RWPE1 (cell line): ENCODE data around the gene GALNT9.

Experiments
- CTCF ChIA-PET: fragments of 350-600 bp; sonication (Branson Sonifier 250); formaldehyde crosslinking; extraction: SDS; loops from one replicate; lab custom pipeline; 2021; lab: Yijun Ruan, JAX
- POLR2A ChIA-PET: fragments of 400-600 bp; formaldehyde crosslinking; extraction: SDS; loops from one replicate; lab custom pipeline; 2020; ENCODE audit warnings: antibody characterized with exemption; ENCODE audit not compliant: low non-redundant PET; lab: Yijun Ruan, JAX
- DNase-seq: peaks from one replicate; pipeline ENCODE4 v3.0.0; 2012; ENCODE audit warnings: low spot score
- H3K27ac ChIP-seq: fragments of 450-650 bp; 2 replicates; pipeline ENCODE4 v1.5.1; 2017
- CTCF ChIP-seq: fragments of 450-650 bp; conservative IDR thresholded peaks from 2 replicates; pipeline ENCODE4 v1.5.1; 2017; ENCODE audit warnings: low read depth, mild to moderate bottlenecking

Gene GALNT9

GRCh38 chr12:132353811-132354210 is 24.4 kb upstream of the GALNT9 start:
- ChIA-PET CTCF (no interaction called here), POLR2A (no interaction called here)
- H3K27ac ChIP-seq: no peak overlapping the region
- no peak for DNase-seq
- no peak for TF ChIP-seq CTCF

DNA sequence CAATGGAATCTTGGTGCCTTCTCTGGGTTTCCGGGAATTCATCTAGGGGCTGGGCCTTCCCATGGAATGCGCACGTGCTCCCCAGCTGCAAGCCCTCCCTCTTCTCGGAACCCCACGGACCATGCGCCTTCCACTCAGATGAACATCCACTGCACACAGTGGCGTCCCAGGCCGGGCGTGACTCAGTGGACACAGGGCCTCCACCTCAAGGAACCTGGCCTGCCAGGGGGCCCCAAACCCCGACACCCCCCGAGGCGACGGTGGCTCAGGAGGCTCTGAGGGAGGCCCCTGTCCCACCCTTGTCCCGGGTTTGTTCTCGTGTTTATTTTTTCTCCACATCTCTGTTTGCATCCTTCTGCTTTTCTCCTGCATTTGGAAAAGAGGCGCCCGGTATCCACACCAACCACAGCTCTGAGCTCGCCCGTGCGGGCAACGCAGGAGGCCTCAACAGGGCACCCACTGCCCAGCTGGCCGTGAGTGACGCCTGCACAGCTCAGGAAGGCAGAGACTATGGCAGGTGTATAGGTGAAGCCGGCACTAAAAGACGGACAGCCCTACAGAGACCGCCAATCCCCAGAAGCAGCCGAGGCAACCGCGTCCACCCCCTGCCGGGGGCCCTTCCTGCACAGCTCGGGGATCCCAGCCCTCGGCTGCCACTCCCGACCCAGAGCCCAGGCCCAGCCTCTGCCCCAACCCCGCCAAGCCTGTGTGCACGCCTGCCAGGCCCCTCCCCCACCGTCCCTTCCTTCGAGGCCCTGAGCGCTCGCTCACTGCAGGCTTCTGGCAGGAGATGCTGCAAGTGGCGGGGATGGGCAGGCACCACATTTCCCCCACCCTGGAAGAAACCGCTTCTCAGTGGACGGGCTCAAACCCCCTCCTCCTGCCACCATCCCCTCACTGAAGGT is 23.8 kb upstream of the GALNT9 start:
- ChIA-PET CTCF (no interaction called here), POLR2A (no interaction called here)
- TF ChIP-seq CTCF: no peak
- no peak for DNase-seq
- no peak overlapping the region for H3K27ac ChIP-seq

- no peak overlapping the region for H3K27ac ChIP-seq
- CTCF ChIA-PET: interaction anchor here (0.7 kb wide), 1 partner anchor 33 kb away, joined by 4 read pairs; no protein-coding TSS in a partner anchor
- TF ChIP-seq CTCF: no peak
- POLR2A ChIA-PET: no interaction called here
- no peak for DNase-seq
Measured at GRCh38 chr12:132351751-132352495, 22.5 kb upstream of the GALNT9 start.

DNA sequence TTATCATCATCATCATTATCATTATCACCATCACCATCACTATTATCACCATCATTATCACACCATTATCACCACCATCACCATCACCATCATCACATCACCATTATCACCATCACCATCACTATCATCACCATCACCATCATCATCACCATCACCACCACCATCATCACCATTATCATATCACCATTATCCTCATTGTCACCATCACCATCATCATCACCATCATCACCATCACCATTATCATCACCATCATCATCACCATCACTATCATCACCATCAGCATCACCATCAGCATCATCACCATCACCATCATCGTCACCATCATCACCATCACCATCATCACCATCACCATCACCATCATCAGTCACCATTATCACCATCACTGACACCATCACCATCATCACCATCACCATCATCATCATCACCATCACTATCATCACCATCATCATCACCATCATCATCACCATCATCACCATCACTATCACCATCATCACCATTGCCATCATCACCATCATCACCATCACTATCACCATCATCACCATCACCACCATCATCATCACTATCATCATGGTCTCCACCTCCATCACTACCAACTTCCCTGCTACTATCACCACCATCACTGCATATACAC is 20.2 kb upstream of the GALNT9 start:
- H3K27ac ChIP-seq: no peak overlapping the region
- TF ChIP-seq CTCF: no peak
- POLR2A ChIA-PET: no interaction called here

GRCh38 chr12:132348176-132348575 is 18.8 kb upstream of the GALNT9 start:
- POLR2A ChIA-PET: no interaction called here
- no peak for TF ChIP-seq CTCF
- CTCF ChIA-PET: no interaction called here
- DNase-seq: no peak
- no peak overlapping the region for H3K27ac ChIP-seq

More for the DNA sequence above, 20.2 kb upstream of the GALNT9 start:
- CTCF ChIA-PET: no interaction called here
- no peak for DNase-seq
